H9 (cell line): ENCODE results near the gene DCTPP1. TPM values are rescaled to one million over a fixed set of nuclear protein-coding genes. Genes with fewer than 3 reads are reported as not detected.

Experiments used
- DNase-seq: peaks from one replicate; pipeline ENCODE4 v3.0.0-alpha.2; 2017
- H2AFZ ChIP-seq: one replicate; pipeline ENCODE4 v1.6.1; 2013; ENCODE audit warnings: mild to moderate bottlenecking, low read length, control low read depth, moderate library complexity
- H2AK5ac ChIP-seq: 2 replicates; pipeline ENCODE4 v1.6.1; 2013; ENCODE audit warnings: low read length, control low read depth, mixed read lengths; ENCODE audit not compliant: insufficient read length
- H2BK120ac ChIP-seq: one replicate; pipeline ENCODE4 v1.6.1; 2013; ENCODE audit warnings: low read depth, mild to moderate bottlenecking, low read length, control low read depth, inconsistent platforms; ENCODE audit not compliant: poor library complexity, severe bottlenecking
- H2BK12ac ChIP-seq: 2 replicates; pipeline ENCODE4 v1.6.1; 2013; ENCODE audit warnings: low read length, control low read depth, mixed read lengths, low read depth; ENCODE audit not compliant: insufficient read length
- H2BK15ac ChIP-seq: 2 replicates; pipeline ENCODE4 v1.6.1; 2013; ENCODE audit warnings: low read depth, low read length, control low read depth
- H2BK20ac ChIP-seq: one replicate; pipeline ENCODE4 v1.6.1; 2013; ENCODE audit warnings: low read depth, mild to moderate bottlenecking, low read length, control low read depth, inconsistent platforms; ENCODE audit not compliant: poor library complexity, severe bottlenecking
- H2BK5ac ChIP-seq: 2 replicates; pipeline ENCODE4 v1.6.1; 2013; ENCODE audit warnings: low read length, control low read depth, mixed read lengths; ENCODE audit not compliant: insufficient read length
- H3K14ac ChIP-seq: 2 replicates; pipeline ENCODE4 v1.6.1; 2013; ENCODE audit warnings: low read length, control low read depth; ENCODE audit not compliant: insufficient read depth
- H3K18ac ChIP-seq: 2 replicates; pipeline ENCODE4 v1.6.1; 2013; ENCODE audit warnings: low read depth, mild to moderate bottlenecking, mixed read lengths, low read length, control low read depth; ENCODE audit not compliant: insufficient read length
- H3K23ac ChIP-seq: 2 replicates; pipeline ENCODE4 v1.6.1; 2013; ENCODE audit warnings: low read length, control low read depth, mixed read lengths, low read depth; ENCODE audit not compliant: insufficient read length
- H3K23me2 ChIP-seq: 2 replicates; pipeline ENCODE4 v1.6.1; 2013; ENCODE audit warnings: low read depth, mild to moderate bottlenecking, mixed read lengths, low read length, control low read depth; ENCODE audit not compliant: insufficient read length, poor library complexity, severe bottlenecking
- H3K27ac ChIP-seq: 2 replicates; pipeline ENCODE4 v1.5.1; 2013; ENCODE audit warnings: low read length, control low read depth, mixed read lengths, low read depth; ENCODE audit not compliant: insufficient read length
- H3K27me3 ChIP-seq: 2 replicates; pipeline ENCODE4 v1.6.1; 2013; ENCODE audit warnings: low read length, control low read depth, inconsistent platforms; ENCODE audit not compliant: insufficient read depth
- H3K4ac ChIP-seq: 2 replicates; pipeline ENCODE4 v1.6.1; 2013; ENCODE audit warnings: low read depth, mild to moderate bottlenecking, control low read depth, inconsistent platforms, low read length, moderate library complexity
- H3K4me1 ChIP-seq: 2 replicates; pipeline ENCODE4 v1.6.1; 2013; ENCODE audit warnings: low read length, control low read depth, inconsistent platforms; ENCODE audit not compliant: insufficient read depth
- H3K4me2 ChIP-seq: 2 replicates; pipeline ENCODE4 v1.6.1; 2013; ENCODE audit warnings: low read length, control low read depth, mixed read lengths; ENCODE audit not compliant: insufficient read length, insufficient read depth
- H3K56ac ChIP-seq: 2 replicates; pipeline ENCODE4 v1.6.1; 2013; ENCODE audit warnings: low read depth, mild to moderate bottlenecking, mixed read lengths, low read length, control low read depth; ENCODE audit not compliant: insufficient read length
- H3K79me1 ChIP-seq: 2 replicates; pipeline ENCODE4 v1.6.1; 2013; ENCODE audit warnings: low read depth, mild to moderate bottlenecking, moderate library complexity, low read length, control low read depth, inconsistent platforms; ENCODE audit not compliant: insufficient read depth, poor library complexity, severe bottlenecking
- H3K79me2 ChIP-seq: 2 replicates; pipeline ENCODE4 v1.6.1; 2013; ENCODE audit warnings: low read length, control low read depth, inconsistent platforms; ENCODE audit not compliant: insufficient read depth
- H3K9ac ChIP-seq: 2 replicates; pipeline ENCODE4 v1.6.1; 2013; ENCODE audit warnings: low read length, control low read depth, mixed read lengths; ENCODE audit not compliant: insufficient read length; ENCODE audit errors: extremely low read depth
- H3K9me3 ChIP-seq: one replicate; pipeline ENCODE4 v1.6.1; 2013; ENCODE audit warnings: low read depth, low read length, inconsistent platforms; ENCODE audit not compliant: control insufficient read depth
- H3T11ph ChIP-seq: one replicate; pipeline ENCODE4 v1.6.1; 2013; ENCODE audit warnings: mild to moderate bottlenecking, low read length, control low read depth, inconsistent platforms
- H4K20me1 ChIP-seq: one replicate; pipeline ENCODE4 v1.6.1; 2013; ENCODE audit not compliant: control insufficient read depth, insufficient read length, insufficient read depth
- H4K5ac ChIP-seq: 2 replicates; pipeline ENCODE4 v1.6.1; 2013; ENCODE audit warnings: low read depth, mild to moderate bottlenecking, mixed read lengths, low read length, control low read depth; ENCODE audit not compliant: insufficient read length
- H4K8ac ChIP-seq: replicated peaks from 2 replicates; pipeline ENCODE4 v1.6.1; 2013; ENCODE audit warnings: low read length, control low read depth, mixed read lengths, low read depth; ENCODE audit not compliant: insufficient read length
- H4K91ac ChIP-seq: 2 replicates; pipeline ENCODE4 v1.6.1; 2013; ENCODE audit warnings: low read depth, mild to moderate bottlenecking, moderate library complexity, mixed read lengths, low read length, control low read depth; ENCODE audit not compliant: insufficient read length
- H3K27ac Mint-ChIP-seq, 3 experiments: 2 replicates in 2 of 3; 3 replicates in 1 of 3; pipeline ENCODE4 v1.8.0; 2020 to 2021; ENCODE audit warnings: mixed read lengths in 3 of 3, mild to moderate bottlenecking in 1 of 3, moderate library complexity in 1 of 3
- H3K27me3 Mint-ChIP-seq: 2 replicates; pipeline ENCODE4 v1.8.0; 2021; ENCODE audit warnings: low read depth, mild to moderate bottlenecking, moderate library complexity, mixed read lengths
- H3K36me3 Mint-ChIP-seq, 3 experiments: 2 replicates in 2 of 3; 3 replicates in 1 of 3; pipeline ENCODE4 v1.8.0; 2020 to 2021; ENCODE audit warnings: low read depth in 3 of 3, mixed read lengths in 3 of 3; ENCODE audit not compliant: insufficient read depth in 1 of 3
- H3K4me1 Mint-ChIP-seq, 2 experiments: 2 replicates each; pipeline ENCODE4 v1.8.0; 2020; ENCODE audit warnings: mixed read lengths in 2 of 2
- H3K4me3 Mint-ChIP-seq, 2 experiments: 2 replicates in 1 of 2; 3 replicates in 1 of 2; pipeline ENCODE4 v1.8.0; 2020 to 2021; ENCODE audit warnings: mild to moderate bottlenecking in 2 of 2, mixed read lengths in 2 of 2, moderate library complexity in 1 of 2
- H3K9me3 Mint-ChIP-seq, 2 experiments: 2 replicates in 1 of 2; 3 replicates in 1 of 2; pipeline ENCODE4 v1.8.0; 2020; ENCODE audit warnings: mild to moderate bottlenecking in 2 of 2, mixed read lengths in 2 of 2, moderate library complexity in 1 of 2
- WGBS: extraction: QIAGEN DNeasy Blood & Tissue Kit; methylation state at CpG from one replicate; pipeline ENCODE4 v1.1.7; 2013; ENCODE audit warnings: missing lambda C conversion rate, low lambda C conversion rate, mixed read lengths; ENCODE audit not compliant: insufficient read length; ENCODE audit errors: extremely low coverage; 5-methylcytosine and 5-hydroxymethylcytosine counted together
- total RNA-seq: library from RNA; stranded (reverse); gene quantifications from 2 replicates; pipeline ENCODE4 v1.2.1, GENCODE V29; 2021
- TF ChIP-seq, protein P1 (sequence below): fragments of 200-600 bp; sonication (generic); conservative IDR thresholded peaks from 3 replicates; pipeline ENCODE4 v1.8.0; 2021; ENCODE audit warnings: antibody characterized with exemption, mild to moderate bottlenecking

DCTPP1 gene
- total RNA-seq, 1 experiment from 2014 or later: 78.3 TPM

GRCh38 chr16:30439720-30440348, 10.0 kb upstream of the DCTPP1 start:
- H4K20me1 ChIP-seq: no peaks in the 10 kb centered on the region
- no peak overlapping the region for H2AK5ac ChIP-seq
- H3K4me1 Mint-ChIP-seq: peaks cover 11% of the 10 kb centered on the region in 2 experiments
- H3K4me2 ChIP-seq: no peak overlapping the region
- no peak overlapping the region for H2BK5ac ChIP-seq
- peaks cover 1% of the 10 kb centered on the region; the same call in 1 of the 2 replicates for H3K4me1 ChIP-seq
- H3K14ac ChIP-seq: no peak overlapping the region
- no peak overlapping the region for H3K9ac ChIP-seq
- peaks cover 1% of the 10 kb centered on the region for H3K23me2 ChIP-seq
- no peak overlapping the region for H3K4ac ChIP-seq
- TF ChIP-seq, protein P1, sequence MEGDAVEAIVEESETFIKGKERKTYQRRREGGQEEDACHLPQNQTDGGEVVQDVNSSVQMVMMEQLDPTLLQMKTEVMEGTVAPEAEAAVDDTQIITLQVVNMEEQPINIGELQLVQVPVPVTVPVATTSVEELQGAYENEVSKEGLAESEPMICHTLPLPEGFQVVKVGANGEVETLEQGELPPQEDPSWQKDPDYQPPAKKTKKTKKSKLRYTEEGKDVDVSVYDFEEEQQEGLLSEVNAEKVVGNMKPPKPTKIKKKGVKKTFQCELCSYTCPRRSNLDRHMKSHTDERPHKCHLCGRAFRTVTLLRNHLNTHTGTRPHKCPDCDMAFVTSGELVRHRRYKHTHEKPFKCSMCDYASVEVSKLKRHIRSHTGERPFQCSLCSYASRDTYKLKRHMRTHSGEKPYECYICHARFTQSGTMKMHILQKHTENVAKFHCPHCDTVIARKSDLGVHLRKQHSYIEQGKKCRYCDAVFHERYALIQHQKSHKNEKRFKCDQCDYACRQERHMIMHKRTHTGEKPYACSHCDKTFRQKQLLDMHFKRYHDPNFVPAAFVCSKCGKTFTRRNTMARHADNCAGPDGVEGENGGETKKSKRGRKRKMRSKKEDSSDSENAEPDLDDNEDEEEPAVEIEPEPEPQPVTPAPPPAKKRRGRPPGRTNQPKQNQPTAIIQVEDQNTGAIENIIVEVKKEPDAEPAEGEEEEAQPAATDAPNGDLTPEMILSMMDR: no peak
- no peak overlapping the region for H3K27ac Mint-ChIP-seq
- H2BK15ac ChIP-seq: no peak overlapping the region
- H3K56ac ChIP-seq: no peak overlapping the region
- H2BK12ac ChIP-seq: no peak overlapping the region
- no CpG with 5 or more reads among the region's 6 CpGs for WGBS
- H3K18ac ChIP-seq: no peak overlapping the region
- no peak overlapping the region for H3K27ac ChIP-seq
- no peak overlapping the region for H2BK20ac ChIP-seq
- peaks cover 10 to 19% (median 19%) of the 10 kb centered on the region in 3 experiments for H3K36me3 Mint-ChIP-seq
- no peak overlapping the region for H4K5ac ChIP-seq
- H3T11ph ChIP-seq: no peak overlapping the region
- DNase-seq: no peak
- no peak overlapping the region for H2BK120ac ChIP-seq
- no peak overlapping the region for H2AFZ ChIP-seq
- H3K23ac ChIP-seq: no peak overlapping the region
- H3K79me1 ChIP-seq: no peaks in the 10 kb centered on the region
- H3K79me2 ChIP-seq: no peaks in the 10 kb centered on the region; the same call in 1 of the 2 replicates
- peaks cover under 1 to 2% of the 10 kb centered on the region in 2 experiments; a peak in 4 of 5 replicates for H3K9me3 Mint-ChIP-seq
- H3K27me3 Mint-ChIP-seq: peaks cover 16% of the 10 kb centered on the region
- H4K8ac ChIP-seq: no peak overlapping the region
- H3K27me3 ChIP-seq: no peaks in the 10 kb centered on the region
- H3K4me3 Mint-ChIP-seq: no peak overlapping the region
- no peaks in the 10 kb centered on the region for H3K9me3 ChIP-seq
- no peak overlapping the region for H4K91ac ChIP-seq
